B cell (primary cell): ENCODE results near the gene HTT-AS. TPM values are rescaled to one million over a fixed set of nuclear protein-coding genes. Genes with fewer than 3 reads are reported as not detected.
A peak's percentile ranks its signal among the peaks of the same experiment; 100 is the strongest.

Experiments
- ATAC-seq: fragments of 200-7000 bp; cut with Tn5 transposase; one replicate; pipeline ENCODE4 v1.10.0; 2021; ENCODE audit warnings: low read depth, mild to moderate bottlenecking, moderate number of reproducible peaks, moderate library complexity
- CTCF ChIA-PET: fragments of 350-600 bp; sonication (Branson Sonifier 250); formaldehyde crosslinking; loops from one replicate; lab custom pipeline; 2021; ENCODE audit warnings: antibody characterized with exemption, inconsistent platforms; lab: Charles Lee
- POLR2A ChIA-PET: fragments of 350-600 bp; sonication (Branson Sonifier 250); formaldehyde crosslinking; loops from one replicate; lab custom pipeline; 2021; ENCODE audit warnings: antibody characterized with exemption; lab: Charles Lee
- DNase-seq: peaks from one replicate; pipeline ENCODE4 v3.0.0; 2013
- H2AFZ ChIP-seq: 2 replicates; pipeline ENCODE4 v1.6.1; 2012; ENCODE audit warnings: mild to moderate bottlenecking, low read depth, low read length; ENCODE audit not compliant: insufficient read depth, poor library complexity, severe bottlenecking
- H3K27ac ChIP-seq, 2 donors: 1 replicate in 1 of 2; 2 replicates in 1 of 2; pipeline ENCODE4 v1.5.1; 2012 to 2013; ENCODE audit warnings: low read length in 2 of 2, mild to moderate bottlenecking in 2 of 2, moderate library complexity in 1 of 2
- H3K27me3 ChIP-seq, 4 experiments: fragments of 200-600 bp in 1 of 4; sonication (generic) in 1 of 4; replicated peaks in 1 of 4; 1 replicate in 2 of 4; 2 replicates in 2 of 4; pipeline versions ENCODE4 v1.6.1 to v1.7.0; 2013 to 2016; ENCODE audit warnings: low read length in 3 of 4, mild to moderate bottlenecking in 2 of 4, mixed read lengths in 1 of 4, moderate library complexity in 1 of 4; ENCODE audit not compliant: insufficient read depth in 4 of 4, control insufficient read depth in 3 of 4; ENCODE audit errors: control extremely low read depth in 1 of 4
- H3K36me3 ChIP-seq, 2 experiments: replicated peaks in 1 of 2; 1 replicate in 1 of 2; 2 replicates in 1 of 2; pipeline versions ENCODE4 v1.6.1 to v1.7.1; 2013; ENCODE audit warnings: low read length in 1 of 2; ENCODE audit not compliant: insufficient read depth in 2 of 2, control insufficient read depth in 1 of 2; ENCODE audit errors: control extremely low read depth in 1 of 2, extremely low read depth in 1 of 2
- H3K4me1 ChIP-seq, 2 donors: fragments of 200-600 bp in 1 of 2; sonication (generic) in 1 of 2; 1 replicate in 1 of 2; 2 replicates in 1 of 2; pipeline versions ENCODE4 v1.5.1 to v1.6.1; 2013 to 2017; ENCODE audit warnings: low read length in 2 of 2; ENCODE audit not compliant: control insufficient read depth in 2 of 2, insufficient read depth in 2 of 2
- H3K4me2 ChIP-seq: replicated peaks from 2 replicates; pipeline ENCODE3; 2012; ENCODE audit warnings: mild to moderate bottlenecking, low read depth, low read length; ENCODE audit not compliant: poor library complexity, severe bottlenecking
- H3K4me3 ChIP-seq, 5 experiments: fragments of 200-600 bp in 1 of 5; sonication (generic) in 1 of 5; 1 replicate in 3 of 5; 2 replicates in 2 of 5; pipeline versions ENCODE4 v1.5.1 to v1.7.0; 2011 to 2016; ENCODE audit warnings: low read length in 4 of 5, mild to moderate bottlenecking in 4 of 5, low read depth in 2 of 5, control low read depth in 1 of 5, moderate library complexity in 1 of 5; ENCODE audit not compliant: insufficient read depth in 1 of 5; ENCODE audit errors: control extremely low read depth in 1 of 5, extremely low read depth in 1 of 5
- H3K79me2 ChIP-seq: fragments of 200-600 bp; sonication (generic); one replicate; pipeline ENCODE4 v1.6.0; 2016; ENCODE audit warnings: low read length; ENCODE audit not compliant: control insufficient read depth, insufficient read depth
- H3K9ac ChIP-seq: fragments of 200-600 bp; sonication (generic); 2 replicates; pipeline ENCODE4 v1.6.1; 2017; ENCODE audit warnings: mild to moderate bottlenecking, low read length, moderate library complexity
- H3K9me3 ChIP-seq, 3 donors: one replicate each; pipeline versions ENCODE4 v1.6.1 to v1.7.1; 2013; ENCODE audit warnings: low read length in 2 of 3; ENCODE audit not compliant: control insufficient read depth in 2 of 3, insufficient read depth in 1 of 3; ENCODE audit errors: control extremely low read depth in 1 of 3
- H4K20me1 ChIP-seq: 2 replicates; pipeline ENCODE4 v1.6.0; 2012; ENCODE audit warnings: mild to moderate bottlenecking, low read length; ENCODE audit not compliant: insufficient read depth, control insufficient read depth, poor library complexity, severe bottlenecking
- H3K27ac Mint-ChIP-seq: one replicate; pipeline ENCODE4 v1.8.0; 2021; ENCODE audit warnings: mixed read lengths
- H3K27me3 Mint-ChIP-seq: one replicate; pipeline ENCODE4 v1.8.0; 2021; ENCODE audit warnings: mixed read lengths
- H3K4me1 Mint-ChIP-seq: one replicate; pipeline ENCODE4 v1.8.0; 2021; ENCODE audit warnings: mixed read lengths
- H3K4me3 Mint-ChIP-seq: one replicate; pipeline ENCODE4 v1.8.0; 2021; ENCODE audit warnings: mixed read lengths
- H3K9me3 Mint-ChIP-seq: one replicate; pipeline ENCODE4 v1.8.0; 2022; ENCODE audit warnings: mixed read lengths; ENCODE audit not compliant: insufficient read depth
- CTCF ChIP-seq: fragments of 200-600 bp; IDR thresholded peaks from one replicate; pipeline ENCODE4 v1.8.0; 2022; ENCODE audit warnings: antibody characterized with exemption, mild to moderate bottlenecking
- EZH2 ChIP-seq: IDR thresholded peaks from 2 replicates; pipeline ENCODE4 v1.6.1; 2012; ENCODE audit warnings: borderline replicate concordance, low read depth, mild to moderate bottlenecking, moderate library complexity, low read length; ENCODE audit not compliant: insufficient read depth, poor library complexity, severe bottlenecking
- WGBS: methylation state at CpG from one replicate; pipeline ENCODE4 v1.1.5; 2013; ENCODE audit warnings: missing lambda C conversion rate; ENCODE audit not compliant: insufficient coverage; 5-methylcytosine and 5-hydroxymethylcytosine counted together
- intact Hi-C: fragments of 100-400 bp; cut with micrococcal nuclease; formaldehyde crosslinking; loops from one replicate; pipeline ENCODE4 v1.10.0; 2022
- polyA minus RNA-seq: library from RNA; depleted of rRNA, polyadenylated mRNA; stranded (reverse); fragments of >200 nt; gene quantifications from 2 replicates; pipeline ENCODE4 v1.2.3, GENCODE V29; 2012
- polyA plus RNA-seq: library from polyadenylated mRNA; depleted of rRNA; stranded (reverse); fragments of >200 nt; gene quantifications from 2 replicates; pipeline ENCODE4 v1.2.3, GENCODE V29; 2012
- total RNA-seq, 2 donors: library from RNA; stranded (reverse); fragments of 120-200 nt in 1 of 2; gene quantifications; 1 replicate in 1 of 2; 2 replicates in 1 of 2; pipeline versions ENCODE4 v1.2.3 to v1.2.4, GENCODE V29; 2013 to 2022

HTT-AS gene
- total RNA-seq (0.84 TPM in 1 of 2 replicates, not detected in the other), polyA plus RNA-seq (not detected in 2 replicates), polyA minus RNA-seq (not detected in 2 replicates)
- total RNA-seq (2013) = not detected

DNA sequence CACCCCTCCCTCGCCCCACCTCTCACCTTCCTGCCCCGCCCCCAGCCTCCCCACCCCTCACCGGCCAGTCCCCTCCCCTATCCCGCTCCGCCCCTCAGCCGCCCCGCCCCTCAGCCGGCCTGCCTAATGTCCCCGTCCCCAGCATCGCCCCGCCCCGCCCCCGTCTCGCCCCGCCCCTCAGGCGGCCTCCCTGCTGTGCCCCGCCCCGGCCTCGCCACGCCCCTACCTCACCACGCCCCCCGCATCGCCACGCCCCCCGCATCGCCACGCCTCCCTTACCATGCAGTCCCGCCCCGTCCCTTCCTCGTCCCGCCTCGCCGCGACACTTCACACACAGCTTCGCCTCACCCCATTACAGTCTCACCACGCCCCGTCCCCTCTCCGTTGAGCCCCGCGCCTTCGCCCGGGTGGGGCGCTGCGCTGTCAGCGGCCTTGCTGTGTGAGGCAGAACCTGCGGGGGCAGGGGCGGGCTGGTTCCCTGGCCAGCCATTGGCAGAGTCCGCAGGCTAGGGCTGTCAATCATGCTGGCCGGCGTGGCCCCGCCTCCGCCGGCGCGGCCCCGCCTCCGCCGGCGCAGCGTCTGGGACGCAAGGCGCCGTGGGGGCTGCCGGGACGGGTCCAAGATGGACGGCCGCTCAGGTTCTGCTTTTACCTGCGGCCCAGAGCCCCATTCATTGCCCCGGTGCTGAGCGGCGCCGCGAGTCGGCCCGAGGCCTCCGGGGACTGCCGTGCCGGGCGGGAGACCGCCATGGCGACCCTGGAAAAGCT lies at the start of gene HTT-AS, which contains the start of gene HTT:
Gene HTT-AS, minus strand, starts transcription at position 461 of the 768 bp plus-strand sequence.
Gene HTT, plus strand, starts transcription at position 604 of the 768 bp plus-strand sequence. Its CDS starts 145 bp downstream, at position 749.
- Histone ChIP-seq H3K27me3 (no peaks in the 10 kb centered on the region), H3K9me3 (no peaks in the 10 kb centered on the region), H4K20me1 (peaks cover 24% of the 10 kb centered on the region), H3K36me3 (no peaks in the 10 kb centered on the region), H3K27ac (peak within 1 kb of the TSS; percentile 72 to 83), H3K4me2 (peak within 1 kb of the TSS; percentile 99), H2AFZ (peak within 1 kb of the TSS; percentile 96), H3K9ac (peak within 1 kb of the TSS; percentile 89), H3K4me3 (peak within 1 kb of the TSS; percentile 59 to 96 (median 76)), H3K79me2 (peaks cover 32% of the 10 kb centered on the region), H3K4me1 (peaks cover 38 to 51% of the 10 kb centered on the region in 2 donors)
- peak within 1 kb of the TSS; percentile 95 for H3K4me3 Mint-ChIP-seq
- ATAC-seq = peak; percentile 77
- intact Hi-C loops = loop anchor here (1.0 to 10.0 kb wide), 5 partner anchors 27 to 1489 kb away; partner anchors contain the start of genes ADD1, GRK4, NOP14 and TNIP2
- ChIA-PET CTCF (interaction anchor here (1.1 kb wide), 2 partner anchors 15 to 27 kb away, joined by 3 to 4 read pairs; no protein-coding TSS in a partner anchor), POLR2A (interaction anchor here (0.6 to 0.8 kb wide), 6 partner anchors 32 to 882 kb away, joined by 3 to 9 read pairs (median 4); no protein-coding TSS in a partner anchor)
- H3K27me3 Mint-ChIP-seq = no peaks in the 10 kb centered on the region
- peaks cover 33% of the 10 kb centered on the region for H3K4me1 Mint-ChIP-seq
- peak; percentile 99 for DNase-seq
- under 1% methylated on average over 67 of the region's 81 CpGs for WGBS
- peak within 1 kb of the TSS; percentile 96 for H3K27ac Mint-ChIP-seq
- TF ChIP-seq EZH2 = no peak
- no peak for TF ChIP-seq CTCF
- H3K9me3 Mint-ChIP-seq = no peaks in the 10 kb centered on the region
